ENCODE data around the gene DGKH.

- TF ChIP-seq, protein P1, sequence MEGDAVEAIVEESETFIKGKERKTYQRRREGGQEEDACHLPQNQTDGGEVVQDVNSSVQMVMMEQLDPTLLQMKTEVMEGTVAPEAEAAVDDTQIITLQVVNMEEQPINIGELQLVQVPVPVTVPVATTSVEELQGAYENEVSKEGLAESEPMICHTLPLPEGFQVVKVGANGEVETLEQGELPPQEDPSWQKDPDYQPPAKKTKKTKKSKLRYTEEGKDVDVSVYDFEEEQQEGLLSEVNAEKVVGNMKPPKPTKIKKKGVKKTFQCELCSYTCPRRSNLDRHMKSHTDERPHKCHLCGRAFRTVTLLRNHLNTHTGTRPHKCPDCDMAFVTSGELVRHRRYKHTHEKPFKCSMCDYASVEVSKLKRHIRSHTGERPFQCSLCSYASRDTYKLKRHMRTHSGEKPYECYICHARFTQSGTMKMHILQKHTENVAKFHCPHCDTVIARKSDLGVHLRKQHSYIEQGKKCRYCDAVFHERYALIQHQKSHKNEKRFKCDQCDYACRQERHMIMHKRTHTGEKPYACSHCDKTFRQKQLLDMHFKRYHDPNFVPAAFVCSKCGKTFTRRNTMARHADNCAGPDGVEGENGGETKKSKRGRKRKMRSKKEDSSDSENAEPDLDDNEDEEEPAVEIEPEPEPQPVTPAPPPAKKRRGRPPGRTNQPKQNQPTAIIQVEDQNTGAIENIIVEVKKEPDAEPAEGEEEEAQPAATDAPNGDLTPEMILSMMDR (IDR thresholded peaks at IDR 0.05) = no peak
- TF ChIP-seq EZH2 (IDR thresholded peaks at IDR 0.05; ENCODE audit: borderline replicate concordance, insufficient read depth, low read depth, low read length, poor library complexity, severe bottlenecking) = no peak
These were observed 51.7 kb downstream of the DGKH start for GRCh38 chr13:42099962-42100675.

Measured in B cell (primary cell).